GM21717 (cell line): ENCODE measurements around the gene PPP1R15A.
"Not testable (repeated sequence)": the region's sequence is repeated elsewhere in the genome, so short reads cannot be mapped to it uniquely, and the experiment has no call there.

Experiments used
- ATAC-seq: cut with Tn5 transposase; IDR thresholded peaks from one replicate; pipeline ENCODE4 v1.9.1; 2021; ENCODE audit warnings: mild to moderate bottlenecking, moderate library complexity; ENCODE audit not compliant: unreplicated experiment

Gene PPP1R15A

GRCh38 chr19:48872182-48872883 lies at the start of gene PPP1R15A:
Gene PPP1R15A (plus strand): TSS chr19:48872421. CDS start chr19:48873234, 813 bp downstream.
- ATAC-seq: peak; percentile 42

DNA sequence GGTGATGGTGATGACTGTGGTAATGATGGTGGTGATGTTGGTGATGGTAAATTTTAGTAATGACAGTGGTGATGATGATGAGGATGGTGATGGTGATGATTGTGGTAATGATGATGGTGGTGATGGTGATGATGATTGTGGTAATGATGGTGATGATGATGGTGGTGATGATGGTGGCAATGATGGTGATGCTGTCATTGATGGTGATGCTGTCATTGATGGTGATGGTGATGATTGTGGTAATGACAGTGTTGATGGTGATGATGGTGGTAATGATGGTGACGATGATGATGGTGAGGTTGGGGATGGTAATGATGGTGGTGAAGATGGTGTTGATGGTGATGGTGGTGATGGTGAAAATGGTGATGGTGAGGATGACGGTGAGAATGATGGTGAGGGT lies 49.7 kb upstream of the PPP1R15A start:
- no peak for ATAC-seq

GRCh38 chr19:48826606-48827020 lies 45.6 kb upstream of the PPP1R15A start:
- ATAC-seq: no peak

- no peak for ATAC-seq
Observed at GRCh38 chr19:48830088-48830487, 42.1 kb upstream of the PPP1R15A start.

- no peak for ATAC-seq
Observed at GRCh38 chr19:48830965-48831364, 41.3 kb upstream of the PPP1R15A start.

GRCh38 chr19:48833049-48833448 lies 39.2 kb upstream of the PPP1R15A start:
- ATAC-seq: no peak

GRCh38 chr19:48833977-48834376 lies 38.2 kb upstream of the PPP1R15A start:
- ATAC-seq: no peak

DNA sequence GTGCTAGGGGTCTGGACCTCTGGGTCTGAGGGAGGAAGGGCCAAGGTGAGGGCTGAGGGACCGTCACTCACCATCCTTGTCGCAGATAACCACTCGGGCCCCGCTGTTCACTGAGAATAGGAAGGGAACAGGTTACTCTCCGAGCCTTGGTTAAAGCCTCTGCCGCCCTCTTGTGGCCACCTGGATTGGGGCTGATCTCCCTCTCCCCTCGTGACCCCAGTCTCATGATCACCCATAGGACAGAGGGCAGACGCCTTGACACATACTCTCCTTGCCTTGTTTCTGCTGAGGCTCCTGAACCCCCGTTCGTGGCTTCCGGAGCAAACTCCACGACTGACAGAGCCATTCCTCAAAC lies 36.5 kb upstream of the PPP1R15A start:
- peak; percentile 77 for ATAC-seq

- ATAC-seq: no peak
Observed at GRCh38 chr19:48836089-48837017, 35.9 kb upstream of the PPP1R15A start, which contains the start of gene HSD17B14. Gene HSD17B14 (minus strand): TSS chr19:48836491. CDS start chr19:48836411, 80 bp downstream.

DNA sequence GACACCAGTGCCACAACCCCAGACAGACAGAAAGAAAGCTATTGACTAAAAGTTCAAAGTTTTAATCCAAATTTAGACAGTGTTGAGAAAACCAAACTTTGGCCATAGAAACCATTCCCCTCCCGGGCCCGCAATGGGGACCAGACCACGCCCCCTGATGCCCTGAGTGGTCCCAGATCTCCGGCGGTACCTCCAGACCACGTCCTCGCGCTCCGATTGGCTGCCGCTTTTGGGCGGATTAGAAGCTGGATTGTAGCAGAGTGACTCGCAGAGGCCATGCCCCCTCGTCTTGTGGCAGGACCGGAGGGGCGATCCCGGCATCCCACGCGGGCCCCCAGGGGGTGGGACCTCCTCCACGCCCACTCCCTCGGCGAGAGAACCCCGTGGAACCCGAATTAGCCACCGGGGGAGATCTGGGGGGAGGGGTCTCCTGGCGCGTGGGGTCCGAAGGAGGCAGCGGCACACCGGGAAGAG lies 35.1 kb upstream of the PPP1R15A start:
- no peak for ATAC-seq

- no peak for ATAC-seq
Observed at GRCh38 chr19:48837687-48838086, 34.5 kb upstream of the PPP1R15A start.

- ATAC-seq: no peak
Observed at GRCh38 chr19:48841047-48841446, 31.2 kb upstream of the PPP1R15A start.

DNA sequence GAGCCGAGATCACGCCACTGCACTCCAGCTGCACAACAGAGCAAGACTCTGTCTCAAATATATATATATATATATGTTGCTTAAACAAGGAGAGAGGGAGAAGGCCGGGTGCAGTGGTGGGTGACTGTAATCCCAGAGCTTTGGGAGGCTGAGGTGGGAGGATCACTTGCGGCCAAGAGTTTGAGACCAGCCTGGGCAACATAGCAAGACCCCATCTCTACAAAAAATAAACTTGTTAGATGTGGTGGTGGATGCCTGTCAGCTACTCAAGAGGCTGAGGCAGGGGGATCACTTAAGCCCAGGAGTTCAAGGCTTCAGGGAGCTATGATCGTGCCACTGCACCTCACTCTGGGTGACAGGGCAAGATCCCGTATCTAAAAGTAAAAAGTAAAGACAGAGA lies 30.6 kb upstream of the PPP1R15A start:
- no peak for ATAC-seq

- ATAC-seq: no peak
Observed at GRCh38 chr19:48842789-48843162, 29.4 kb upstream of the PPP1R15A start.

- ATAC-seq: no peak
Observed at GRCh38 chr19:48844472-48844871, 27.7 kb upstream of the PPP1R15A start.

DNA sequence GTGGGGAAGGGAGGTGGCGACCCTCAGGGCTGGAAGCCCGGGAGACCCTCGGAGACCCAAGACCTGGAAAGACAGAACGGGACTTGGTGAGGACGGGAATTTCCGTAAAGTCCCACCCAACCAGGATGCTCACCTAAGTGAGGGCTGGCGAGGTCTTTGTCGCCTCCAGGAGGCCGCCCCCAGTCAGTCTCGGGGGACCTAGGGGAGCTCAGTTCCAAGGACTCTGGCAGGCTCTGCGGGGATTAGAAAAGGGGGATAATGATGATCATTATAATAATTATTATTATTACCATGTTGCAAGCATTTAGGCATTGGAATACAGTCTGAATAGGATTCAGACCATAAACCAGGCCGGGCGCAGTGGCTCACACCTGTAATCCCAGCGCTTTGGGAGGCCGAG lies 26.8 kb upstream of the PPP1R15A start:
- ATAC-seq: no peak

- not testable (repeated sequence) for ATAC-seq
Observed at GRCh38 chr19:48846659-48847058, 25.6 kb upstream of the PPP1R15A start.

- no peak for ATAC-seq
Observed at GRCh38 chr19:48852292-48852691, 19.9 kb upstream of the PPP1R15A start.

DNA sequence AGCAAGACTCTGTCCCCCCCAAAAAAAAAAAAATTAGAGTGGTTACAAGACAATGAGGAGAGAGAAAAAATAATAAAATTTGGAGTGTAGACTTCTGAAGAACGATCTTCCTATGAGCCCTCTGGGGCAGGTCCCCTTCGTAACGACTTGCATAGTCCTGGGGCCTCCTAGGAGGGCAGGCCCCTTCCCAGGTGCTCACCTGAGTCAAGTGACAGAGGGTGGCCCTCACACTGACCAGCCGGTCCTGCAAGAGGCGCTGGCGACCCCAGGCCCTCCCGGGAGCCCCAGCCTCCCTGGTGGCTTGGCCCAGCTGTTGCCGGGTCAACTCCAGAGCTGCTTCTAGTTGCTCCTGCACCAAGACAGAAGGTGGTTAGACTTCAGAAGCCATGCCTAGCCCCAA lies 18.7 kb upstream of the PPP1R15A start:
- ATAC-seq: no peak

- ATAC-seq: no peak
Observed at GRCh38 chr19:48854103-48854502, 18.1 kb upstream of the PPP1R15A start.

- no peak for ATAC-seq
Observed at GRCh38 chr19:48856921-48857320, 15.3 kb upstream of the PPP1R15A start.
